ENCODE results near the gene CNTNAP2. TPM values are rescaled to one million over a fixed set of nuclear protein-coding genes. Genes with fewer than 3 reads are reported as not detected.

The CNTNAP2 gene
- total RNA-seq, 1 experiment from 2014 or later: 0.03 TPM

GRCh38 chr7:147564786-147565476 is 1448.3 kb downstream of the CNTNAP2 start:
- TF ChIP-seq, protein P1, sequence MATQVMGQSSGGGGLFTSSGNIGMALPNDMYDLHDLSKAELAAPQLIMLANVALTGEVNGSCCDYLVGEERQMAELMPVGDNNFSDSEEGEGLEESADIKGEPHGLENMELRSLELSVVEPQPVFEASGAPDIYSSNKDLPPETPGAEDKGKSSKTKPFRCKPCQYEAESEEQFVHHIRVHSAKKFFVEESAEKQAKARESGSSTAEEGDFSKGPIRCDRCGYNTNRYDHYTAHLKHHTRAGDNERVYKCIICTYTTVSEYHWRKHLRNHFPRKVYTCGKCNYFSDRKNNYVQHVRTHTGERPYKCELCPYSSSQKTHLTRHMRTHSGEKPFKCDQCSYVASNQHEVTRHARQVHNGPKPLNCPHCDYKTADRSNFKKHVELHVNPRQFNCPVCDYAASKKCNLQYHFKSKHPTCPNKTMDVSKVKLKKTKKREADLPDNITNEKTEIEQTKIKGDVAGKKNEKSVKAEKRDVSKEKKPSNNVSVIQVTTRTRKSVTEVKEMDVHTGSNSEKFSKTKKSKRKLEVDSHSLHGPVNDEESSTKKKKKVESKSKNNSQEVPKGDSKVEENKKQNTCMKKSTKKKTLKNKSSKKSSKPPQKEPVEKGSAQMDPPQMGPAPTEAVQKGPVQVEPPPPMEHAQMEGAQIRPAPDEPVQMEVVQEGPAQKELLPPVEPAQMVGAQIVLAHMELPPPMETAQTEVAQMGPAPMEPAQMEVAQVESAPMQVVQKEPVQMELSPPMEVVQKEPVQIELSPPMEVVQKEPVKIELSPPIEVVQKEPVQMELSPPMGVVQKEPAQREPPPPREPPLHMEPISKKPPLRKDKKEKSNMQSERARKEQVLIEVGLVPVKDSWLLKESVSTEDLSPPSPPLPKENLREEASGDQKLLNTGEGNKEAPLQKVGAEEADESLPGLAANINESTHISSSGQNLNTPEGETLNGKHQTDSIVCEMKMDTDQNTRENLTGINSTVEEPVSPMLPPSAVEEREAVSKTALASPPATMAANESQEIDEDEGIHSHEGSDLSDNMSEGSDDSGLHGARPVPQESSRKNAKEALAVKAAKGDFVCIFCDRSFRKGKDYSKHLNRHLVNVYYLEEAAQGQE (IDR thresholded peaks at IDR 0.05; ENCODE audit: insufficient read depth in 1 of 2, low read depth in 2 of 2, low read length in 1 of 2): no peak
- TF ChIP-seq TCF7L2 (IDR thresholded peaks at IDR 0.05; ENCODE audit: low read depth, low read length) (no peak), CTCF (IDR thresholded peaks at IDR 0.05) (no peak), POLR2AphosphoS5 (IDR thresholded peaks at IDR 0.05; ENCODE audit: low read depth, low read length) (no peak), SIN3A (IDR thresholded peaks at IDR 0.05; ENCODE audit: borderline replicate concordance, insufficient read depth, low read depth, low read length) (no peak)
- CTCF ChIA-PET: no interaction called here
- Histone ChIP-seq H3K36me3 (ENCODE audit: control insufficient read depth, insufficient read depth, low read length) (no peaks in the 10 kb centered on the region), H3K4me1 (ENCODE audit: control insufficient read depth, insufficient read depth, low read length) (no peaks in the 10 kb centered on the region), H3K4me3 (ENCODE audit: low read depth in 2 of 2, low read length in 2 of 2) (no peak overlapping the region), H3K27me3 (ENCODE audit: control insufficient read depth, insufficient read depth, low read length) (no peaks in the 10 kb centered on the region), H3K27ac (ENCODE audit: low read length) (no peak overlapping the region), H3K9me3 (ENCODE audit: control insufficient read depth, insufficient read depth, low read depth, low read length) (no peaks in the 10 kb centered on the region)
- POLR2A ChIA-PET: no interaction called here
- no TSS peak for BruUV-seq (replicated peaks)
- intact Hi-C loops (cut with micrococcal nuclease; ENCODE audit: unreplicated experiment) (no loop called here), in situ Hi-C loops (cut with HindIII; ENCODE audit: low pct_unique_long_range_greater_than_20kb, low sequenced_read_pairs) (no loop called here)
- ATAC-seq (no peak), DNase-seq (ENCODE audit: low read depth, low spot score) (no peak)

GRCh38 chr7:147567043-147567442 is 1450.4 kb downstream of the CNTNAP2 start:
- in situ Hi-C loops (cut with HindIII; ENCODE audit: low pct_unique_long_range_greater_than_20kb, low sequenced_read_pairs) (no loop called here), intact Hi-C loops (cut with micrococcal nuclease; ENCODE audit: unreplicated experiment) (no loop called here)
- no TSS peak for BruUV-seq (replicated peaks)
- ChIA-PET CTCF (no interaction called here), POLR2A (no interaction called here)
- H3K9me3 ChIP-seq (ENCODE audit: control insufficient read depth, insufficient read depth, low read depth, low read length): no peaks in the 10 kb centered on the region
- H3K4me3 ChIP-seq (ENCODE audit: low read depth in 2 of 2, low read length in 2 of 2): no peak overlapping the region
- ATAC-seq: no peak
- no peaks in the 10 kb centered on the region for H3K4me1 ChIP-seq (ENCODE audit: control insufficient read depth, insufficient read depth, low read length)
- H3K27ac ChIP-seq (ENCODE audit: low read length): no peak overlapping the region
- TF ChIP-seq POLR2AphosphoS5 (IDR thresholded peaks at IDR 0.05; ENCODE audit: low read depth, low read length): no peak
- TF ChIP-seq, protein P1 (IDR thresholded peaks at IDR 0.05; ENCODE audit: insufficient read depth in 1 of 2, low read depth in 2 of 2, low read length in 1 of 2): no peak
- TF ChIP-seq SIN3A (IDR thresholded peaks at IDR 0.05; ENCODE audit: borderline replicate concordance, insufficient read depth, low read depth, low read length): no peak
- TF ChIP-seq TCF7L2 (IDR thresholded peaks at IDR 0.05; ENCODE audit: low read depth, low read length): no peak
- no peak for TF ChIP-seq CTCF (IDR thresholded peaks at IDR 0.05)
- DNase-seq (ENCODE audit: low read depth, low spot score): no peak
- H3K27me3 ChIP-seq (ENCODE audit: control insufficient read depth, insufficient read depth, low read length): no peaks in the 10 kb centered on the region
- no peaks in the 10 kb centered on the region for H3K36me3 ChIP-seq (ENCODE audit: control insufficient read depth, insufficient read depth, low read length)
